HG03103 (cell line): ENCODE data around the gene HPDL.
"Not testable (repeated sequence)": the region's sequence is repeated elsewhere in the genome, so short reads cannot be mapped to it uniquely, and the experiment has no call there.

ENCODE experiments used
- ATAC-seq: cut with Tn5 transposase; IDR thresholded peaks from one replicate; pipeline ENCODE4 v1.9.1; 2021; ENCODE audit warnings: low read depth; ENCODE audit not compliant: unreplicated experiment

Gene HPDL

DNA sequence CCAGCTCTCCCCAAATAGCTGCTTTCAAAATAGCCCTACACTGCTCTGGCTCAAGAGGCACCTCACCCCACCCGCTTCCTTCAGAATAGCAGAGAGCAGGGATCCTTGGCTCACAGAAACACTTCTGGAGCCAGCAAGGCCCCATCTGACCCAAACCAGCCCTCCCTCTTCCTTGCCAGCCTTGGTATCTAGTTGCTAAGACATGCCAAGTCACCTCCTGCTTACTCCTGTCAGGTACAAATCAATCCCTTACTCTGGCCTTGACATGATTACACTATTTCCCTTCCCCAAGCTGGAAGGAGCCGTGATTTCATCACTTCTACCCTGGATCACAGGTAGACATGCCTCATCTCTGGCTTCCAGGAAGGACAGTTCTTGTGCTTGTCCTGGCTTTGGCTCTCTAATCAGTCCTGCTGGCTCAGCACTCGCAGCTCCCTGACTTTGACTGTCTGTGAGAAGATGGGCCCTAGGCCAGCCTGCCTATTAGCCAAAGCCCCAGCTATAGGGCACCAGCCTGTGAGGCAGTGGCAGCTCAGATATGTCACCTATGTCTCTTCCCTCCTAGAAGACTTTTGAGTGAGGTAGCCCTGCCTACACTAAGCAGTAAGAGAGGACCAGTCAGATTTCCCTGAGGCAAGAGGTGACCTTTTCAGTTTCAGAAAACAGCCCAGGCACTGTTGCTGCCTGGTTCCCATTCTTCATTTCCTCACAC is 22.4 kb downstream of the HPDL start:
- ATAC-seq: no peak

DNA sequence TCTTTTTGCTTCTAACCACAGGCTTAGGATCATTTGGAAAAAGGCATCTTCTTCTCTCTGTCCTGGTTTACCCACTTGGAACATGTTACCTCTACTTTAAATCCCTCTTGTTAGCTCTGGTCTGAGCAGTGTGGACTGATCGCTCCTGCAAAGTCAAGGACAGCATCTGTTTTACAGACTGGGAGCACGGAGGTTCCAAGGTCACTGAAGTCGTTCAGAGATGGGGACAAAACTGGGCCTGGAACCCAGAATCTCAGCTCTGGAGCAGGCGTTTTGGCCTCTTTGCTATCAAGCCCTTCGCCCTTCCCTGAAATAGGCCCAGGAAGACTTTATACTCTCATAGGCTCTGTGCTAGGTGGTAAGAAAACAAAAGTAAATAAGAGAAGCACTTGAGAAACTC is 24.8 kb downstream of the HPDL start:
- no peak for ATAC-seq

DNA sequence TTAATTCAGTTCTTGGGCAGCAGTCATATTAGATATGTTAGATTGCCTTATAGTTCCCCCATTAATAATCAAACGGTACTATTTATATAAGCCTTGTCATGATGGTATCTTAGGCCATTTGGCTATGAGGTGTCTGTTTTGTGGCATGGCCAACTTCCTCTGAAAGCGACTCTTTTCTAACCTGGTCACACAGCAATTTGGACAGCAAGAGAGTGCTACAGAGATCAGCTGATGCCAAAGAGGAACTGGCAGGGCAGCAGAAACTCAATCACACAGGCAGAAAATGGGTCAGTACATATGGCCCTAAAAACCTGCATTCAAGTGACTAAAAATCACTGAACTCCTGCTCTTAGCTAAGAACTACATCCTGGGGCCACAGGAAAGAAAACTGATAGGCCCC is 27.0 kb downstream of the HPDL start:
- no peak for ATAC-seq

DNA sequence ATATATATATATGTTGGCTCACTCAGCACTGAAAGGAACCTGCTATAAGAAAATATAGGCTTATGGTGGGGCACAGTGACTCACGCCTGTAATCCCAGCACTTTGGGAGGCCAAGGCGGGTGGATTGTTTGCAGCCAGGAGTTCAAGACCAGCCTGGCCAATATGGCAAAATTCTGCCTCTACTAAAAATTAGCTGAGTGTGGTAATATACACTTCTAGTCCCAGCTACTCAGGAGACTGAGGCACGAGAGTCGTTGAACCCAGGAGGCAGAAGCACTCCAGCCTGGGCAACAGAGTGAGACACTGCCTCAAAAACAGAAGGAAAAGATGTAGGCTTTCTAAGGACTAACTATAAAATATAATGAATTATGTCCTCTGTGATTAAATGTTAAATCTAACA is 28.1 kb downstream of the HPDL start:
- no peak for ATAC-seq

DNA sequence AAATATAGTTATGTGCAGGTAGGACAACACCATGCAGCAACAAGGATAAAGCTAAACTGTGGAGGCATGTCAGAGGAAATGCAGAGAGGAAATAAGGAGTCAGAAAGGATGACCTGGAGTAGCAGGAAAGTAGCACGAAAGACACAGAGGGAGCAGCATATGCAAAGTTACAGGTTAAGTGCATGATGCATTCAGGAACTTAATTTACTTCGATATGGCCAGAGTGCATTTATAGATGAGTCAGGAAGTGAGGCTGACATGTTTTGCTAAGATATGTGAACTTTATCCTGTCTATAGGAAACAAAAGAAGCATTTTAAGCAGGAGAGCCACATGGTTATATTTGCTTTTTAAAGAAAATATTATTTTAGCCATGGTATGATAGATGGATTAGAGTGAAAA is 29.0 kb downstream of the HPDL start:
- no peak for ATAC-seq

DNA sequence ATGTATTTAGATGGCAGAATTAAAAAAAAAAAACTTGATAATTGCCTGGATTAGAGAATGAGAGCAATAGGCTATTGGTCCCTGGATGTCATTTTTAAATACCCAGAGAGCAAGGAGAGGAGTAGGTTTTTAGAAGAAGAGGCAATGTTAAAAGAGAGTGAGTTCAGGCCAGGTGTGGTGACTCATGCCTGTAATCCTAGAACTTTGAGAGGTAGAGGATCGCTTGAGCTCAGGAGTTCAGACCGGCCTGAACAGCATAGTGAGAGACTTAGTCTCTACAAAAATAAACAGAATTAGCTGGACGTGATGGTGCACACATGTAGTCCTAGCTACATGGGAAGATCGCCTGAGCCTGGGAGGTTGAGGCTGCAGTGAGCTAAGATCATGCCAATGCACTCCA is 29.5 kb downstream of the HPDL start:
- no peak for ATAC-seq

DNA sequence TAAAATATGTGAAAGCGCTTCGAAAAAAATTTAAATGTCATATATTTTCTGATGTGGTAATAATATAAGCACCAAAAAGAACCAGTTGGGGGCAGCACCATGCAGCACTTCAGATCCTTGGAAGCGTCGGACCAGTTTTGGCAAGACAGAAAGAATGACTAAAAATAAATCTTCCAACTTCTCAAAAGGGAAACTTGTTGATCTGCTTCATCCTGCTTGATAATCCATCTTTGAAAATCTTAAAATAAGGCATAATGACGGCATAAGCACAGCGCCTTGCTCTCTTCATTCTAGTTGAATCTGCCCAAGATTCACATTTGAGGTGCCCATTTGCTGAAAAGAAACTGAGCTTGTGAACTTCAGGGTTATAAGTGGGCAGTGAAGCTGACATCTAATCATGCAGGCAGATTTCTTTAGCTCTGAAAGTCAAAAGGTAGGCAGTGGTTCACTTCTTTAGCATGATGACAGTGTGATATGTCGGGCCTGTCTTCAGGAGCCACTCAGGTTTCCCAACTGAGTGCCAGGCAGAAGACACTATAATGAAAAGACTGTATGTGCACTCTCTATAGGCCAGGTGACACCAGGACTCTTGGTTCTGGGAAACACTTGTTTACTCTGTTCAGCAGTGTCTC is 33.3 kb downstream of the HPDL start:
- no peak for ATAC-seq

DNA sequence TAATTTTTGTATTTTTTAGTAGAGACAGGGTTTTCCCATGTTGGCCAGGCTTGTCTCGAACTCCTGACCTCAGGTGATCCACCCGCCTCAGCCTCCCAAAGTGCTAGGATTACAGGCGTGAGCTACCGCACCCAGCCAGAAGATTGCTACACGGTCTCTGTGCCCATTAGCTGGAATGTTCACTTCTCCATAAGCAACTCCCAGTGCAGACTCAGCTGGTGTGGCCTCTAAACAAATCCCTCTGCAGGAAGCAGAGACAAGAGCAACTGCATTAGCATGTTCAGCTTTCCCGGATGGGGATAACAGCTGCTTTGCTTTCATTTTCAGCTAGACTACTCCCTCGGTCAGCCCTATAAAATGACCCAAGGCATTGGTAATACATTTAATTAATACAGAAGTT is 34.3 kb downstream of the HPDL start:
- not testable (repeated sequence) for ATAC-seq

DNA sequence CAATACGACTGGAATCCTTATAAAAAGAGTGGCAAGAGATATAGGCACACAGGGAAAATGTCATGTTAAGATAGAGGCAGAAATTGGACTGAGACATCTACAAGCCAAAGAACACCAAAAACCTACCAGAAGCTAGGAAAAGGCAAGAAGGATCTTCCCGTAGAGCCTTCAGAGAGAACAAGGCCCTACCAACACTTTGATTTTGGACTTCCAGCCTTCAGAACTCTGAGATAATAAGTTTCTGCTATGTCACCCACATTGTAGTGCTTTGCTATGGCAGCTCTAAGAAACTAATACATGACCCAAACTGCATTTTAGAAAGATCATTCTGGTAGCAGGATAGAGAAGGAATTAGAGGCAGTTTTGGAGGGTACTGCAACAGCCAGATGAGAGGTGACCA is 37.6 kb downstream of the HPDL start:
- ATAC-seq: no peak

DNA sequence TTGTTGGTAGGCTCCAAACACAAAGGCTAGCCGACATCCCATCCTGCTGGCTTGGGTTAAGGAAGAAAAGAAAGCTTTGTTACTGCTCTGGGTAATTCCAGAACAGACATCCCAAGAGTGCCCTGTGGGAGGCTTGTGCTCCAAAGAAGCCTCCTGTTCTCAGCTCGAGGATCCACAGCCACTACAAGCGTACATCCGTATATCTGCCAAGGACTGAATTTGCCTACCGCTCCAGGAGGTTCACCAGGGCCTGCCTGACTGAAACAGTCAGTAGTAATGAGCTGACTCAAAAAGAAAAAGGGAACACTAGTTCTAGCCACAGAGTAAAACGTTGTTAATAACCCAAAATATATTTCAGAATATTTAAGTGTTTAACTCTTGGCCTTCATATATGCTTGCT is 38.4 kb downstream of the HPDL start:
- no peak for ATAC-seq

DNA sequence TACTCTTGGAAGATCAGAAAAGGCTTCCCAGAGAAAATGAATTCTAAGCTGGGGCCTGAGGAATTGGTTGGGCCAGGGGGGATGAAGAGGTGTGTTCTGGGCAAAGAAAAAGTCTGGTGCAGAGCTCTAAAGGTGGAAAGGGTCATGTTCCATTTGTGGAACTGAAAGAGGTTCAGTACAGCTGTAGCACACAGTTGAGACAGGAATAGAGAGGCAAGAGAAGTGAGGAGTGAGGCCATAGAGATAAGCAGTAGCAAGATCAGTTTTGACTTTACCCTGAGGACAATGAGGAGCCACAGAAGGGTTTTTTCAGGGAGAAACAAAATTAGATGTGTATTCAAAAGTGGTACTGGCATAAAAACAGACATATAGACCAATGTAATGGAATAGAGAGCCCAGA is 43.9 kb downstream of the HPDL start:
- no peak for ATAC-seq

DNA sequence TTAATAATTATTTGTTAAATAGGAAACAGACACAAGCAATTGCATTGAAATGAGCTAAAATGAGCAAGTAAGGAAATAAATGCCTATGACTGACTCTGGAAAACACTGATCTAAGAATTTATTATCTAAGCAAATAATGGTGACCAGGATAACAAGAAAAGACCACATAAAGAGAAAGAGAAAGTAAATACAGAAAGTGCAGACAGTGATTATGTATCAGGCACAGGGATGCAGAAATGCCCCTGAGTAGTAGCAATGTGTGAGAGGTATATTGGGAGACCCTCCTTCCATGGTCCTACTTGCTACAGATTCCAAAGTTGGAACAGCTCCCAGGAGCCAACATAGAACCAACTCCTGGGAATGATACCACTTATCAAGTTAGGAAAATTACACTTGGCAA is 46.9 kb downstream of the HPDL start:
- ATAC-seq: no peak

DNA sequence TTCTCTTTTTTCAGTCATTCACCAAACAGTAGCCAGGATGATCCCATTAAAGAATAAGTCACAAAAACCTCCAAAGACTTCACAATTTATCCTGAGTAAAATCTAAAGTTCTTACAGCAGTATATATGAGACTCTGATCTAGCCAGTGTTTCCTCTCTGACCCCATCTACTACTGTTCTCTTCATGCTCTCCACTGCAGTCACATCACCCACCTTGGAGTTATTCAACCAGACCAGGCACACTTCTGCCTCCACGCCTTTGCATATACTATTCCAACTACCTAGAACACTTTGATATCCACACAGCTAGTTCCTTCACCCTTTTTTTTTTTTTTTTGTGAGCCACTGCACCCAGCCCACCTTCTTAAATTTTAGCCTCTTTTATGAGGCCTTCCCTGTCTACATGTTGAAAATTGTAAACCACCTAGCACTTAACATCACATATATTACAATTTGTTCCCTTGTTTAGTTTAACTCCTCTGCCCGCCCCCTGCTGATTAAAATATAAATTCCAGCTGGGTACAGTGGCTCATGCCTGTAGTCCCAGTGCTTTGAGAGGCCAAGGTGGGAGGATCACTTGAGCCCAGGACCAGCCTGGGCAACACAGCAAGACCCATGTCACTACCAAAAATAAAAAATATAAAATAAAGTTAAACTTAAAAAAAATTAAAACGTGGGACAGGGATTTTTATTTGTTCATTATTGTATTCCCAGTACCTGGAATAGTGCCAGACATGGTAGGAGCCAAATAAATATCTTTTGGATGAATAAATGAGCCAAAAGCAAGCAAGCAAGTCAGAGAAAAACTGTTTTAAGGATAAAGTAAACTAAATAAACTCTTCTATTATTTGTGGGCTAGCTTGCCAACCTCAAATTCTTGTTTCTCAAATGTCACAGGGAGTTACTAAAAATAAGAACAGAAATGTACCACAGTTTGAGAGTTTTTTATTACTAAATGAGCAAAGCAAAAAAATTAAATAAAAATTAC is 48.7 kb downstream of the HPDL start:
- no peak for ATAC-seq

DNA sequence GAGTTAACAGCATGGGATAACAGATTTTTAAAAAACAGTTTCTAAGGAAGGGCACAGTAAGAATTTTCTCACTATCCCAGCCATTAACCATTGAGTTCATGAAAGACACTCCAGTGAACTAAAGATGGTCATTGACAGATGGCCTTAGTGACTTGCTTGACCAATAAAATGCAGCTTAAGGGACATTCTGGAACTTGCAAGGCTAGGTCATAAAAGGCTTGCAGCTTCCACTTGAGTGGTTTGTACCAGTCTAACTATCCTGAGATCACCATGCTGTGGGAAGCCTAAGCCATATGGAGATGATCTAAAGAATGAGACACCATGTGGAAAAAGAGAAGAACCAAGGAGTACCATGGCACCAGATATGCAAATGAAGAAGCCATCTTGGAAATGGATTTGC is 51.5 kb downstream of the HPDL start:
- ATAC-seq: no peak
